Measurements from ENCODE around the gene GLIS1.

Gene GLIS1

GRCh38 chr1:53483656-53484055 is 255.3 kb downstream of the GLIS1 start:
- Histone ChIP-seq H3K4me3 (ENCODE audit: insufficient read depth, low read length, poor library complexity, severe bottlenecking) (no peak overlapping the region), H2AFZ (ENCODE audit: low read depth, low read length, severe bottlenecking) (no peak overlapping the region), H3K4me2 (ENCODE audit: low read depth, low read length, poor library complexity, severe bottlenecking) (no peak overlapping the region), H3K9ac (ENCODE audit: low read length) (no peak overlapping the region), H3K9me3 (ENCODE audit: insufficient read depth, low read length) (no peaks in the 10 kb centered on the region), H3F3A (ENCODE audit: insufficient read depth) (no peaks in the 10 kb centered on the region), H3K27me3 (ENCODE audit: low read length) (no peaks in the 10 kb centered on the region), H3K79me2 (ENCODE audit: insufficient read depth, low read length) (no peaks in the 10 kb centered on the region), H3K36me3 (ENCODE audit: low read length) (no peaks in the 10 kb centered on the region), H4K20me1 (ENCODE audit: low read depth, low read length) (no peaks in the 10 kb centered on the region), H3K9me2 (replicated peaks; ENCODE audit: insufficient read depth, low read length) (no peaks in the 10 kb centered on the region), H3K27ac (ENCODE audit: low read depth, low read length) (no peak overlapping the region)
- TF ChIP-seq, protein P1, sequence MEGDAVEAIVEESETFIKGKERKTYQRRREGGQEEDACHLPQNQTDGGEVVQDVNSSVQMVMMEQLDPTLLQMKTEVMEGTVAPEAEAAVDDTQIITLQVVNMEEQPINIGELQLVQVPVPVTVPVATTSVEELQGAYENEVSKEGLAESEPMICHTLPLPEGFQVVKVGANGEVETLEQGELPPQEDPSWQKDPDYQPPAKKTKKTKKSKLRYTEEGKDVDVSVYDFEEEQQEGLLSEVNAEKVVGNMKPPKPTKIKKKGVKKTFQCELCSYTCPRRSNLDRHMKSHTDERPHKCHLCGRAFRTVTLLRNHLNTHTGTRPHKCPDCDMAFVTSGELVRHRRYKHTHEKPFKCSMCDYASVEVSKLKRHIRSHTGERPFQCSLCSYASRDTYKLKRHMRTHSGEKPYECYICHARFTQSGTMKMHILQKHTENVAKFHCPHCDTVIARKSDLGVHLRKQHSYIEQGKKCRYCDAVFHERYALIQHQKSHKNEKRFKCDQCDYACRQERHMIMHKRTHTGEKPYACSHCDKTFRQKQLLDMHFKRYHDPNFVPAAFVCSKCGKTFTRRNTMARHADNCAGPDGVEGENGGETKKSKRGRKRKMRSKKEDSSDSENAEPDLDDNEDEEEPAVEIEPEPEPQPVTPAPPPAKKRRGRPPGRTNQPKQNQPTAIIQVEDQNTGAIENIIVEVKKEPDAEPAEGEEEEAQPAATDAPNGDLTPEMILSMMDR (IDR thresholded peaks at IDR 0.05; ENCODE audit: insufficient read depth, low read length, poor library complexity, severe bottlenecking), result no peak
- TF ChIP-seq EZH2phosphoT487 (conservative IDR thresholded peaks at IDR 0.05; ENCODE audit: low read length), result no peak

GRCh38 chr1:53483170-53483569 is 255.8 kb downstream of the GLIS1 start:
- no peak overlapping the region for H3K27ac ChIP-seq (ENCODE audit: low read depth, low read length)
- H3K9me2 ChIP-seq (replicated peaks; ENCODE audit: insufficient read depth, low read length), result no peaks in the 10 kb centered on the region
- no peak overlapping the region for H3K4me2 ChIP-seq (ENCODE audit: low read depth, low read length, poor library complexity, severe bottlenecking)
- no peaks in the 10 kb centered on the region for H3F3A ChIP-seq (ENCODE audit: insufficient read depth)
- H3K36me3 ChIP-seq (ENCODE audit: low read length), result no peaks in the 10 kb centered on the region
- no peak overlapping the region for H2AFZ ChIP-seq (ENCODE audit: low read depth, low read length, severe bottlenecking)
- no peaks in the 10 kb centered on the region for H3K79me2 ChIP-seq (ENCODE audit: insufficient read depth, low read length)
- no peaks in the 10 kb centered on the region for H3K9me3 ChIP-seq (ENCODE audit: insufficient read depth, low read length)
- no peaks in the 10 kb centered on the region for H3K27me3 ChIP-seq (ENCODE audit: low read length)
- no peak overlapping the region for H3K4me3 ChIP-seq (ENCODE audit: insufficient read depth, low read length, poor library complexity, severe bottlenecking)
- no peaks in the 10 kb centered on the region for H4K20me1 ChIP-seq (ENCODE audit: low read depth, low read length)
- H3K9ac ChIP-seq (ENCODE audit: low read length), result no peak overlapping the region
- TF ChIP-seq, protein P1 (IDR thresholded peaks at IDR 0.05; ENCODE audit: insufficient read depth, low read length, poor library complexity, severe bottlenecking), result no peak
- no peak for TF ChIP-seq EZH2phosphoT487 (conservative IDR thresholded peaks at IDR 0.05; ENCODE audit: low read length)

- Histone ChIP-seq H3F3A (ENCODE audit: insufficient read depth) (no peaks in the 10 kb centered on the region), H3K36me3 (ENCODE audit: low read length) (no peaks in the 10 kb centered on the region), H3K9ac (ENCODE audit: low read length) (no peak overlapping the region), H3K4me3 (ENCODE audit: insufficient read depth, low read length, poor library complexity, severe bottlenecking) (no peak overlapping the region), H3K4me2 (ENCODE audit: low read depth, low read length, poor library complexity, severe bottlenecking) (no peak overlapping the region), H2AFZ (ENCODE audit: low read depth, low read length, severe bottlenecking) (no peak overlapping the region), H3K27me3 (ENCODE audit: low read length) (no peaks in the 10 kb centered on the region), H3K9me3 (ENCODE audit: insufficient read depth, low read length) (no peaks in the 10 kb centered on the region), H3K27ac (ENCODE audit: low read depth, low read length) (no peak overlapping the region), H4K20me1 (ENCODE audit: low read depth, low read length) (no peaks in the 10 kb centered on the region), H3K9me2 (replicated peaks; ENCODE audit: insufficient read depth, low read length) (no peaks in the 10 kb centered on the region), H3K79me2 (ENCODE audit: insufficient read depth, low read length) (no peaks in the 10 kb centered on the region)
- TF ChIP-seq, protein P1 (IDR thresholded peaks at IDR 0.05; ENCODE audit: insufficient read depth, low read length, poor library complexity, severe bottlenecking), result no peak
- TF ChIP-seq EZH2phosphoT487 (conservative IDR thresholded peaks at IDR 0.05; ENCODE audit: low read length), result no peak
Measured at GRCh38 chr1:53482441-53483153, 256.4 kb downstream of the GLIS1 start.
